H9 (cell line): Measurements from ENCODE around the gene HNRNPU. TPM values are rescaled to one million over a fixed set of nuclear protein-coding genes. Genes with fewer than 3 reads are reported as not detected.

Experiments used
- DNase-seq: peaks from one replicate; pipeline ENCODE4 v3.0.0-alpha.2; 2017
- H2AFZ ChIP-seq: one replicate; pipeline ENCODE4 v1.6.1; 2013; ENCODE audit warnings: mild to moderate bottlenecking, low read length, control low read depth, moderate library complexity
- H2AK5ac ChIP-seq: 2 replicates; pipeline ENCODE4 v1.6.1; 2013; ENCODE audit warnings: low read length, control low read depth, mixed read lengths; ENCODE audit not compliant: insufficient read length
- H2BK120ac ChIP-seq: one replicate; pipeline ENCODE4 v1.6.1; 2013; ENCODE audit warnings: low read depth, mild to moderate bottlenecking, low read length, control low read depth, inconsistent platforms; ENCODE audit not compliant: poor library complexity, severe bottlenecking
- H2BK12ac ChIP-seq: 2 replicates; pipeline ENCODE4 v1.6.1; 2013; ENCODE audit warnings: low read length, control low read depth, mixed read lengths, low read depth; ENCODE audit not compliant: insufficient read length
- H2BK15ac ChIP-seq: 2 replicates; pipeline ENCODE4 v1.6.1; 2013; ENCODE audit warnings: low read depth, low read length, control low read depth
- H2BK20ac ChIP-seq: one replicate; pipeline ENCODE4 v1.6.1; 2013; ENCODE audit warnings: low read depth, mild to moderate bottlenecking, low read length, control low read depth, inconsistent platforms; ENCODE audit not compliant: poor library complexity, severe bottlenecking
- H2BK5ac ChIP-seq: 2 replicates; pipeline ENCODE4 v1.6.1; 2013; ENCODE audit warnings: low read length, control low read depth, mixed read lengths; ENCODE audit not compliant: insufficient read length
- H3K14ac ChIP-seq: 2 replicates; pipeline ENCODE4 v1.6.1; 2013; ENCODE audit warnings: low read length, control low read depth; ENCODE audit not compliant: insufficient read depth
- H3K18ac ChIP-seq: 2 replicates; pipeline ENCODE4 v1.6.1; 2013; ENCODE audit warnings: low read depth, mild to moderate bottlenecking, mixed read lengths, low read length, control low read depth; ENCODE audit not compliant: insufficient read length
- H3K23ac ChIP-seq: 2 replicates; pipeline ENCODE4 v1.6.1; 2013; ENCODE audit warnings: low read length, control low read depth, mixed read lengths, low read depth; ENCODE audit not compliant: insufficient read length
- H3K23me2 ChIP-seq: 2 replicates; pipeline ENCODE4 v1.6.1; 2013; ENCODE audit warnings: low read depth, mild to moderate bottlenecking, mixed read lengths, low read length, control low read depth; ENCODE audit not compliant: insufficient read length, poor library complexity, severe bottlenecking
- H3K27ac ChIP-seq: 2 replicates; pipeline ENCODE4 v1.5.1; 2013; ENCODE audit warnings: low read length, control low read depth, mixed read lengths, low read depth; ENCODE audit not compliant: insufficient read length
- H3K27me3 ChIP-seq: 2 replicates; pipeline ENCODE4 v1.6.1; 2013; ENCODE audit warnings: low read length, control low read depth, inconsistent platforms; ENCODE audit not compliant: insufficient read depth
- H3K4ac ChIP-seq: 2 replicates; pipeline ENCODE4 v1.6.1; 2013; ENCODE audit warnings: low read depth, mild to moderate bottlenecking, control low read depth, inconsistent platforms, low read length, moderate library complexity
- H3K4me1 ChIP-seq: 2 replicates; pipeline ENCODE4 v1.6.1; 2013; ENCODE audit warnings: low read length, control low read depth, inconsistent platforms; ENCODE audit not compliant: insufficient read depth
- H3K4me2 ChIP-seq: 2 replicates; pipeline ENCODE4 v1.6.1; 2013; ENCODE audit warnings: low read length, control low read depth, mixed read lengths; ENCODE audit not compliant: insufficient read length, insufficient read depth
- H3K56ac ChIP-seq: 2 replicates; pipeline ENCODE4 v1.6.1; 2013; ENCODE audit warnings: low read depth, mild to moderate bottlenecking, mixed read lengths, low read length, control low read depth; ENCODE audit not compliant: insufficient read length
- H3K79me1 ChIP-seq: 2 replicates; pipeline ENCODE4 v1.6.1; 2013; ENCODE audit warnings: low read depth, mild to moderate bottlenecking, moderate library complexity, low read length, control low read depth, inconsistent platforms; ENCODE audit not compliant: insufficient read depth, poor library complexity, severe bottlenecking
- H3K79me2 ChIP-seq: 2 replicates; pipeline ENCODE4 v1.6.1; 2013; ENCODE audit warnings: low read length, control low read depth, inconsistent platforms; ENCODE audit not compliant: insufficient read depth
- H3K9ac ChIP-seq: 2 replicates; pipeline ENCODE4 v1.6.1; 2013; ENCODE audit warnings: low read length, control low read depth, mixed read lengths; ENCODE audit not compliant: insufficient read length; ENCODE audit errors: extremely low read depth
- H3K9me3 ChIP-seq: one replicate; pipeline ENCODE4 v1.6.1; 2013; ENCODE audit warnings: low read depth, low read length, inconsistent platforms; ENCODE audit not compliant: control insufficient read depth
- H3T11ph ChIP-seq: one replicate; pipeline ENCODE4 v1.6.1; 2013; ENCODE audit warnings: mild to moderate bottlenecking, low read length, control low read depth, inconsistent platforms
- H4K20me1 ChIP-seq: one replicate; pipeline ENCODE4 v1.6.1; 2013; ENCODE audit not compliant: control insufficient read depth, insufficient read length, insufficient read depth
- H4K5ac ChIP-seq: 2 replicates; pipeline ENCODE4 v1.6.1; 2013; ENCODE audit warnings: low read depth, mild to moderate bottlenecking, mixed read lengths, low read length, control low read depth; ENCODE audit not compliant: insufficient read length
- H4K8ac ChIP-seq: replicated peaks from 2 replicates; pipeline ENCODE4 v1.6.1; 2013; ENCODE audit warnings: low read length, control low read depth, mixed read lengths, low read depth; ENCODE audit not compliant: insufficient read length
- H4K91ac ChIP-seq: 2 replicates; pipeline ENCODE4 v1.6.1; 2013; ENCODE audit warnings: low read depth, mild to moderate bottlenecking, moderate library complexity, mixed read lengths, low read length, control low read depth; ENCODE audit not compliant: insufficient read length
- H3K27ac Mint-ChIP-seq, 3 experiments: 2 replicates in 2 of 3; 3 replicates in 1 of 3; pipeline ENCODE4 v1.8.0; 2020 to 2021; ENCODE audit warnings: mixed read lengths in 3 of 3, mild to moderate bottlenecking in 1 of 3, moderate library complexity in 1 of 3
- H3K27me3 Mint-ChIP-seq: 2 replicates; pipeline ENCODE4 v1.8.0; 2021; ENCODE audit warnings: low read depth, mild to moderate bottlenecking, moderate library complexity, mixed read lengths
- H3K36me3 Mint-ChIP-seq, 3 experiments: 2 replicates in 2 of 3; 3 replicates in 1 of 3; pipeline ENCODE4 v1.8.0; 2020 to 2021; ENCODE audit warnings: low read depth in 3 of 3, mixed read lengths in 3 of 3; ENCODE audit not compliant: insufficient read depth in 1 of 3
- H3K4me1 Mint-ChIP-seq, 2 experiments: 2 replicates each; pipeline ENCODE4 v1.8.0; 2020; ENCODE audit warnings: mixed read lengths in 2 of 2
- H3K4me3 Mint-ChIP-seq, 2 experiments: 2 replicates in 1 of 2; 3 replicates in 1 of 2; pipeline ENCODE4 v1.8.0; 2020 to 2021; ENCODE audit warnings: mild to moderate bottlenecking in 2 of 2, mixed read lengths in 2 of 2, moderate library complexity in 1 of 2
- H3K9me3 Mint-ChIP-seq, 2 experiments: 2 replicates in 1 of 2; 3 replicates in 1 of 2; pipeline ENCODE4 v1.8.0; 2020; ENCODE audit warnings: mild to moderate bottlenecking in 2 of 2, mixed read lengths in 2 of 2, moderate library complexity in 1 of 2
- CTCF ChIP-seq: fragments of 200-600 bp; sonication (generic); conservative IDR thresholded peaks from 3 replicates; pipeline ENCODE4 v1.8.0; 2021; ENCODE audit warnings: antibody characterized with exemption, mild to moderate bottlenecking
- WGBS: extraction: QIAGEN DNeasy Blood & Tissue Kit; methylation state at CpG from one replicate; pipeline ENCODE4 v1.1.7; 2013; ENCODE audit warnings: missing lambda C conversion rate, low lambda C conversion rate, mixed read lengths; ENCODE audit not compliant: insufficient read length; ENCODE audit errors: extremely low coverage; 5-methylcytosine and 5-hydroxymethylcytosine counted together
- total RNA-seq: library from RNA; stranded (reverse); gene quantifications from 2 replicates; pipeline ENCODE4 v1.2.1, GENCODE V29; 2021

The HNRNPU gene
- total RNA-seq, 1 experiment from 2014 or later = 657 TPM

GRCh38 chr1:244897476-244898254 lies 33.3 kb upstream of the HNRNPU start:
- H3K36me3 Mint-ChIP-seq = no peaks in the 10 kb centered on the region; a peak in 1 of 7 replicates

More at GRCh38 chr1:244897476-244898254, 33.3 kb upstream of the HNRNPU start:
- Histone ChIP-seq H3K18ac (no peak overlapping the region), H4K8ac (no peak overlapping the region), H2BK120ac (no peak overlapping the region), H2AFZ (no peak overlapping the region), H4K5ac (no peak overlapping the region), H3K56ac (no peak overlapping the region), H3K4me1 (no peaks in the 10 kb centered on the region), H3K4ac (no peak overlapping the region), H2BK20ac (no peak overlapping the region), H2AK5ac (no peak overlapping the region), H3T11ph (no peak overlapping the region), H4K91ac (no peak overlapping the region), H3K27ac (no peak overlapping the region), H2BK15ac (0 out of 2 replicates have a peak overlapping the region, but pooled peaks have one; percentile 15), H2BK12ac (no peak overlapping the region), H3K9me3 (no peaks in the 10 kb centered on the region), H3K23ac (no peak overlapping the region), H3K27me3 (no peaks in the 10 kb centered on the region), H3K9ac (no peak overlapping the region), H4K20me1 (no peaks in the 10 kb centered on the region), H2BK5ac (no peak overlapping the region), H3K23me2 (no peaks in the 10 kb centered on the region), H3K14ac (no peak overlapping the region), H3K79me2 (no peaks in the 10 kb centered on the region), H3K79me1 (no peaks in the 10 kb centered on the region), H3K4me2 (no peak overlapping the region)
- Mint-ChIP-seq H3K4me1 (peaks cover 8 to 11% of the 10 kb centered on the region in 2 experiments), H3K27ac (peak overlapping the region in 1 of 3 experiments; percentile 68; a peak in 1 of 7 replicates), H3K4me3 (no peak overlapping the region), H3K27me3 (no peaks in the 10 kb centered on the region; the same call in 1 of the 2 replicates), H3K9me3 (peaks cover 0 to under 1% of the 10 kb centered on the region in 2 experiments; a peak in 1 of 5 replicates)
- WGBS = no CpG with 5 or more reads among the region's 15 CpGs
- DNase-seq = no peak
- no peak for TF ChIP-seq CTCF
